GM18520 (cell line): ENCODE results near the gene TPRX2.
"Not testable (repeated sequence)": the region's sequence is repeated elsewhere in the genome, so short reads cannot be mapped to it uniquely, and the experiment has no call there.

Experiments used
- ATAC-seq: cut with Tn5 transposase; IDR thresholded peaks from one replicate; pipeline ENCODE4 v1.9.1; 2021; ENCODE audit not compliant: unreplicated experiment

The TPRX2 gene

GRCh38 chr19:47858646-47859285 is at the start of gene TPRX2:
TSS of gene TPRX2 (plus strand) at chr19:47859235. CDS start at chr19:47859247, 12 bp downstream.
- not testable (repeated sequence) for ATAC-seq

- ATAC-seq = no peak
Measured at GRCh38 chr19:47813304-47813994, 45.6 kb upstream of the TPRX2 start.

DNA sequence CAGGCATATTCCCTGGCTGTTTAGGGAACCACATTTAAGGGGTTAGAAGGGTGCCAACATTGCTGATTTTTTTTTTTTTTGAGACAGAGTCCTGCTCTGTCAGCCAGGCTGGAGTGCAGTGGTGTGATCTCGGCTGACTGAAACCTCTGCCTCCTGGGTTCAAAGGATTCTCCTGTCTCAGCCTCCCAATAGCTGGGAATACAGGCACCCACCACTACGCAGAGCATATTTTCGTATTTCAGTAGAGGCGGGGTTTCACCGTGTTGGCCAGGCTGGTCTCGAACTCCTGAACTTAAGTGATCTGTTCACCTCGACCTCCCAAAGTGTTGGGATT is 45.1 kb upstream of the TPRX2 start:
- ATAC-seq = no peak

GRCh38 chr19:47816270-47816669 is 42.8 kb upstream of the TPRX2 start:
- not testable (repeated sequence) for ATAC-seq

GRCh38 chr19:47818221-47818620 is 40.8 kb upstream of the TPRX2 start:
- ATAC-seq = not testable (repeated sequence)

- ATAC-seq = no peak
Measured at GRCh38 chr19:47819858-47820257, 39.2 kb upstream of the TPRX2 start.

GRCh38 chr19:47820410-47820809 is 38.6 kb upstream of the TPRX2 start:
- no peak for ATAC-seq

GRCh38 chr19:47821460-47822020 is 37.5 kb upstream of the TPRX2 start, which contains the start of gene CRX:
TSS of gene CRX (plus strand) at chr19:47821937. CDS start at chr19:47834444, 12,507 bp downstream.
- no peak for ATAC-seq

GRCh38 chr19:47824396-47824795 is 34.6 kb upstream of the TPRX2 start:
- ATAC-seq = no peak

DNA sequence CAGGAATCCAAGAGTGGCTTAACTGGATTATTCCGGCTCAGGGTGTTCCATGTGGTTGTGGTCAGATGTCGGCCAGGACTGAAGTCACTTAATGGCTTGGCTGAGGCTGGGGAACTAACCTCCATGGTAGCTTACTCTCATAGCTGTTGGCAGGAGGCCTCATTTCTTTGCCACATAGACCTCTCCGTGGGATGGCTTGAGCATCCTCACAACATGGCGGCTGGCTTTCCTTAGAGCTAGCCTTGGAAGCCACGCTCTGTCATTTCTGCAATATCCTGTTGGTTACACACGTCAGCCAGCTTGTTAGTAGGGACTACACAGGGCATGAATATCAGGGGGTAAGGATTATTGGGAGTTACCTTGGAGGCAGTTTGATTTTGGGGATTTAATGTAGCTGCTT is 32.2 kb upstream of the TPRX2 start:
- no peak for ATAC-seq

DNA sequence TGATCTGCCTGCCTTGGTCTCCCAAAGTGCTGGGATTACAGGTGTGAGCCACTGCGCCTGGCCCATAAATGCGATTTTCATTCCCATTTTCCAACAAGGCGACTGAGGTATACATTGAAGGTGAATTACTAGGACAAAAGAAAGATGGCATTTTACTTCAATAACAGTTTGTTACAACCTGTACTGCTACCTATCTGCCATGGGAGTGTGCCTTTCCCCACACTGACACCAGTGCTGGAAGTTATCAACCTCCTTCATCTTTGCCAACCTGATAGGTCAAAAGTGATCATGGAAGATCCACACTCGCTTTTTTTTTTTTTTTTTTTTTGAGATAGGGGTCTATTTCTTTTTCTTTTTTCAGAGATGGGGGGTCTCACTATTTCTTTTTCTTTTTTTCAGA is 26.3 kb upstream of the TPRX2 start:
- ATAC-seq = no peak

GRCh38 chr19:47836038-47836437 is 23.0 kb upstream of the TPRX2 start:
- no peak for ATAC-seq

GRCh38 chr19:47839411-47839810 is 19.6 kb upstream of the TPRX2 start:
- ATAC-seq = no peak

DNA sequence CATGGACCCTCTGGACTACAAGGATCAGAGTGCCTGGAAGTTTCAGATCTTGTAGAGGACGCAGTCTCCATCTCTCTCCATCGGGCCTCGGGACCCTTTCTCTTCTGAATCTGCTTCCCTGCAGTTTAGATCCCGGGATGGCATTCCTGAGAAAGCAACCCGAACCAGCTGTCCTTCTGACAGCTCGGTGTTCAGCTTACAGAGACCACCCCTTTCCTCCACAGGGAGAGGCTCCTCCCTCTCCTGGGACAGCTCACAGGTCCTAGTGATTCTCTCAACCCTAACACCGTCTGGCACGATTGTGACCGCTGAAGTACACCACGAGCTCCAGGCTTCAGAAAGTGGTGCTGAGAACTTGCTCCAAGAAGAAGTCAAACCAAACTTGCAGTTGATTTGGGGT is 19.1 kb upstream of the TPRX2 start:
- no peak for ATAC-seq

- ATAC-seq = no peak
Measured at GRCh38 chr19:47842941-47843340, 16.1 kb upstream of the TPRX2 start.

DNA sequence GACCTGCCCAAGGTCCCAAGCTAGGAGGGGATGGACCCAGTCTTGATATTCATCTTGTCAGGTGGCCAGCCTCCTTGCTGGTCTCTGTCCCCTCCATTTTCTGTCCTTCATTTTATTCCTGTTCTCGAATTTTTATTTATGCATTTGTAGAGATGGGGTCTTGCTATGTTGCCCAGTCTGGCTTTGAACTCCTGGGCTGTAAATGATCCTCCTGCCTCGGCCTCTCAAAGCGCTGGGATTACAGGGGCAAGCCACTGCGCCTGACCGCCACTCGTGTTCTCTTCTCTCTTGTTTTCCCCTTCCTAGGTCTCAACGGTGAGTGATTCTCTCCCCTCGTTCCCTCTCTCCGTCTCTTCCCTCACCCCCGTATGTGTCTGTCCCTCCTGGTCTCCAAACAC is 10.6 kb upstream of the TPRX2 start:
- ATAC-seq = no peak

- no peak for ATAC-seq
Measured at GRCh38 chr19:47848823-47849473, 10.1 kb upstream of the TPRX2 start.

DNA sequence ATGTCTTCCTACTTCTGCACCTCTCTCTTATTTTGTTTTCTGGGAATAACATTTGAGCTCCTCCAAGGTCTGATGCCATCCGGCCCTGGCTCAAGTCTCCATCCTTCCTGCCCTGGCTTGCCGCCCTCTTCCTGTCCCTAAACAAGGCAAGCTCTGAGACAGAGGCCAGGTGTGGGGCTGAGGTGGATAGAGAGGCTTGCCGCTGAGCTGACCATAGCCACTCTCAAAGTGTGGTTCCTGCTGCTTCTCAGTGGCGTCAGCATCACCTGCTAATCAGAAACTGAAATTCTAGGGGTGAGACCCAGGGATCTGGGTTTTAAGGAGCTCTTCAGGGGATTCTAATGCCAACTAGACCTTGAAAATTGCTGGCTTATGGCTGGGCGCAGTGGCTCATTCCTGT is 6.0 kb upstream of the TPRX2 start:
- no peak for ATAC-seq

DNA sequence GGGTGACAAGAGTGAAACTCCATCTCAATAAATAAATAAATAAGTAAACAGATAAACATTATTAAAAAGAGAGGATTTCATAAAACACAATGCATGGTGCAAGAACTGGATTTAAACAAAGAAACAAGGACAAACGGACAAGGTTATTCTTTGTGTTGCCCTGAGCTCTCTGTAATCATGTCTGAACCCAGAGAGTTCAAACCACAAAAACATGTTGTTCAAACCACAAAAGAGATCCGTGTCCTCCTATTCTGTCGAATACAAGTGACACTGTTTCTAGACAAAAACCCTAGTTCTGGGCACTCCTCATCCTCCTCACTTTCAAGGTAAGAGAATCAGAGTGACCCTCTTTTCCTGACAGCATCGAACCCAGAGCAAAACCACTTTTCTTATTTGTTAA is 4.6 kb upstream of the TPRX2 start:
- no peak for ATAC-seq

- ATAC-seq = not testable (repeated sequence)
Measured at GRCh38 chr19:47858231-47858630, 804 bp upstream of the TPRX2 start.

DNA sequence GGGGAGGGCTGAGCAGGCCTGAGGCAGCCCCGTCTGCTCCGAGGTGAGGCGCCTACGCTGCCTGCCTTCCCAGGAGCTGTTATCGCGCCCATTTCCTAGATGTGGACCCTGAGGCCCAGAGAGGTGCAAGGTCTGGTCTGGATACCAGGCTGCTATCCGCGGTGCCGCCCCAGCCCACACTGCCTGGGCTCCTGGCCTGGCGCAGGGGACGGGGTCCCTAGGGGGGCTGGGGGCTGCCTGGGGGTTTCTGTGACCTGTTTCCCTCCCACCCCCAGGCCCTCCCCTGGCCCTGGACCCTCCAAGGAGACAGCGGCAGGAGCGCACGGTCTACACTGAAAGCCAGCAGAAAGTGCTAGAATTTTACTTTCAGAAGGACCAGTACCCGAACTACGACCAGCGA is 803 bp downstream of the TPRX2 start:
- not testable (repeated sequence) for ATAC-seq
